Esophagus muscularis mucosa (tissue), 4 donors: Measurements from ENCODE around the gene ASTN2. TPM values are rescaled to one million over a fixed set of nuclear protein-coding genes. Genes with fewer than 3 reads are reported as not detected.

ENCODE experiments used
- DNase-seq: peaks from one replicate; pipeline ENCODE4 v3.0.0-alpha.2; 2017; ENCODE audit errors: extremely low spot score
- H3K27ac ChIP-seq, 4 donors: fragments of 200-600 bp; sonication (generic); replicated peaks in 1 of 4; 1 replicate in 3 of 4; 2 replicates in 1 of 4; pipeline ENCODE4 v1.5.1; 2016 to 2019; ENCODE audit warnings: mild to moderate bottlenecking in 1 of 4
- H3K27me3 ChIP-seq, 4 donors: fragments of 200-600 bp; sonication (generic); one replicate each; pipeline versions ENCODE4 v1.5.1 to v1.6.0; 2016 to 2019
- H3K36me3 ChIP-seq, 4 donors: fragments of 200-600 bp; sonication (generic); one replicate each; pipeline ENCODE4 v1.5.1; 2016 to 2019
- H3K4me1 ChIP-seq, 4 donors: fragments of 200-600 bp; sonication (generic); one replicate each; pipeline ENCODE4 v1.5.1; 2016 to 2019
- H3K4me3 ChIP-seq, 4 donors: fragments of 200-600 bp; sonication (generic); 1 replicate in 2 of 4; 2 replicates in 2 of 4; pipeline ENCODE4 v1.5.1; 2016 to 2019; ENCODE audit warnings: mild to moderate bottlenecking in 4 of 4, moderate library complexity in 1 of 4
- H3K9me3 ChIP-seq, 4 donors: fragments of 200-600 bp; sonication (generic); 1 replicate in 3 of 4; 2 replicates in 1 of 4; pipeline ENCODE4 v1.5.1; 2016 to 2019
- EP300 ChIP-seq: sonication (generic); formaldehyde crosslinking; IDR thresholded peaks from one replicate; pipeline ENCODE4 v1.6.1; 2017; ENCODE audit warnings: antibody characterized with exemption
- POLR2A ChIP-seq: fragments of 450-650 bp; IDR thresholded peaks from one replicate; pipeline ENCODE4 v1.6.1; 2017; ENCODE audit warnings: antibody characterized with exemption, moderate library complexity, mild to moderate bottlenecking, low read depth
- POLR2AphosphoS5 ChIP-seq, 2 donors: sonication (generic); formaldehyde crosslinking; IDR thresholded peaks; one replicate each; pipeline ENCODE4 v1.6.1; 2017; ENCODE audit warnings: antibody characterized with exemption in 2 of 2
- WGBS: methylation state at CpG from one replicate; pipeline ENCODE4 v1.1.5; 2018; 5-methylcytosine and 5-hydroxymethylcytosine counted together
- intact Hi-C: fragments of 100-400 bp; cut with DNase I; formaldehyde crosslinking; loops from one replicate; pipeline ENCODE4 v1.15.1; 2023
- total RNA-seq, 4 donors: library from RNA; depleted of rRNA; stranded (reverse); fragments of >200 nt; gene quantifications; one replicate each; pipeline versions ENCODE4 v1.1.0 to v1.2.1, GENCODE V29; 2016
- TF ChIP-seq, protein P1 (sequence below), 3 experiments: fragments of 200-600 bp in 2 of 3; fragments of 450-650 bp in 1 of 3; sonication (generic) in 2 of 3; IDR thresholded peaks; one replicate each; pipeline ENCODE4 v1.5.1; 2017 to 2019; ENCODE audit warnings: antibody characterized with exemption in 3 of 3, mild to moderate bottlenecking in 2 of 3, moderate library complexity in 1 of 3

The ASTN2 gene
- total RNA-seq, 4 donors from 2014 or later, result 4.2 to 6.9 (median 5.5) TPM

- Histone ChIP-seq H3K27me3 (no peaks in the 10 kb centered on the region), H3K27ac (no peak overlapping the region), H3K4me3 (no peak overlapping the region), H3K36me3 (no peaks in the 10 kb centered on the region), H3K9me3 (peaks cover 0 to 3% (median under 1%) of the 10 kb centered on the region in 4 donors), H3K4me1 (peaks cover 0 to 12% (median 5%) of the 10 kb centered on the region in 4 donors)
- 76% methylated on average over 2 of the region's 2 CpGs for WGBS
- TF ChIP-seq POLR2AphosphoS5 (IDR thresholded peaks at IDR 0.05) (peak in 1 of 2 donors; percentile 9), POLR2A (no peak)
- intact Hi-C loops, result no loop called here
- DNase-seq, result no peak
These were observed 820.3 kb downstream of the ASTN2 start for GRCh38 chr9:116594547-116594946.

- Histone ChIP-seq H3K9me3 (peaks cover 0 to 10% (median 7%) of the 10 kb centered on the region in 4 donors), H3K27ac (no peak overlapping the region), H3K36me3 (no peaks in the 10 kb centered on the region), H3K27me3 (no peaks in the 10 kb centered on the region), H3K4me1 (peaks cover 0 to 12% (median 5%) of the 10 kb centered on the region in 4 donors), H3K4me3 (no peak overlapping the region)
- intact Hi-C loops, result no loop called here
- no peak for DNase-seq
- WGBS, result 58% methylated on average over 3 of the region's 3 CpGs
- TF ChIP-seq EP300, result no peak
- TF ChIP-seq, protein P1, sequence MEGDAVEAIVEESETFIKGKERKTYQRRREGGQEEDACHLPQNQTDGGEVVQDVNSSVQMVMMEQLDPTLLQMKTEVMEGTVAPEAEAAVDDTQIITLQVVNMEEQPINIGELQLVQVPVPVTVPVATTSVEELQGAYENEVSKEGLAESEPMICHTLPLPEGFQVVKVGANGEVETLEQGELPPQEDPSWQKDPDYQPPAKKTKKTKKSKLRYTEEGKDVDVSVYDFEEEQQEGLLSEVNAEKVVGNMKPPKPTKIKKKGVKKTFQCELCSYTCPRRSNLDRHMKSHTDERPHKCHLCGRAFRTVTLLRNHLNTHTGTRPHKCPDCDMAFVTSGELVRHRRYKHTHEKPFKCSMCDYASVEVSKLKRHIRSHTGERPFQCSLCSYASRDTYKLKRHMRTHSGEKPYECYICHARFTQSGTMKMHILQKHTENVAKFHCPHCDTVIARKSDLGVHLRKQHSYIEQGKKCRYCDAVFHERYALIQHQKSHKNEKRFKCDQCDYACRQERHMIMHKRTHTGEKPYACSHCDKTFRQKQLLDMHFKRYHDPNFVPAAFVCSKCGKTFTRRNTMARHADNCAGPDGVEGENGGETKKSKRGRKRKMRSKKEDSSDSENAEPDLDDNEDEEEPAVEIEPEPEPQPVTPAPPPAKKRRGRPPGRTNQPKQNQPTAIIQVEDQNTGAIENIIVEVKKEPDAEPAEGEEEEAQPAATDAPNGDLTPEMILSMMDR (IDR thresholded peaks at IDR 0.05), result no peak
- TF ChIP-seq POLR2A, result no peak
- TF ChIP-seq POLR2AphosphoS5 (IDR thresholded peaks at IDR 0.05), result no peak
These were observed 821.9 kb downstream of the ASTN2 start for GRCh38 chr9:116592970-116593369.

DNA sequence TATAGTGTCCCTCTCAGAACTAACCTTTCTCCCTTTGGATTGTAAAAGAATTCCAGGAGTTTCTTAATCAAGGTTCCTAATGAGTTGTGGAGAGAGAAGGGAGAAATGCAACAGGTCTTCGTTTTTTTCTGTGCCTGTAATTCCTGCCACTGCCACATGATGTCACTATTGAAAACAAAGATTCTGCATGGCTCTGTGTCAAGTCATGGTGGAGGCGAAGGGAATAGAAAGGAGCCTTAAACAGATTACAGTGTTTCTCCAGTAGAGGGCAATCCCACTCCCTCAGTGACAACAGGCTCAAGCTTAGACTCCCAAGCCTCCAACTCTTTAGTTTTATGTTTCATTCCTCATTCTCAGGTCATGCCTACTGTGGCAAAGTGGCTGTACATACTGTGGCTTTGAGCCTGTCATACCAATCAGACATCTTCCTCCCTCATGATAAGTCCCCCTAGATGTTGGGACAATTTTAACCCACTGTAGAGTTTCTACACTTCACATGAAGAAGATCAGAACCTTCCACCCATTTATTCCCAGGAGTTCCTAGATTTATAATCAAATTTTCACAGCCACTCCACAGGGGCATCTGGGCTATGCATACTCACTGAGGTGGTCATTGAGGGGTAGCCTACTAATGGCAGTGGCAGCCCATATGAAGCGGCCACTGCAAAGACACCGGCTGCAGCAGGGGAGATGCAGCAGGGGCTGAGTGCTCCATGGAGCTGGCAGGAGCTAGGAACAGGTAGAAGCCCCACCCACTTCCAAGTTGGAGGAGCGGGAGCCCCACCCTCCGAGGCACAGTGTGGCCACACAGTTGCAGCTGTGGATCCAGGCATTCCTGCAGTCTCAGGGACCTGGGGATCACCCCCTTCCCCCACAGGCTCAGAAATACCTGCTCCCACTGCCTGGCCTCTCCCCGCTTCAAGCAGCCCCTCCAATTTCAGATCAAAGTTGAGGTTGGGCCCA, 825.2 kb downstream of the ASTN2 start:
- no peak overlapping the region for H3K4me3 ChIP-seq
- H3K27me3 ChIP-seq, result no peaks in the 10 kb centered on the region
- peaks cover 0 to 11% (median 9%) of the 10 kb centered on the region in 4 donors for H3K9me3 ChIP-seq
- peaks cover 0 to 12% (median 5%) of the 10 kb centered on the region in 4 donors for H3K4me1 ChIP-seq
- no peak overlapping the region for H3K27ac ChIP-seq
- no peaks in the 10 kb centered on the region for H3K36me3 ChIP-seq
- intact Hi-C loops, result no loop called here
- no peak for DNase-seq
- TF ChIP-seq, protein P1 (IDR thresholded peaks at IDR 0.05), result peak in 2 of 3 experiments; percentile 5 to 29
- TF ChIP-seq POLR2AphosphoS5 (IDR thresholded peaks at IDR 0.05), result no peak
- WGBS, result 66% methylated on average over 4 of the region's 7 CpGs

DNA sequence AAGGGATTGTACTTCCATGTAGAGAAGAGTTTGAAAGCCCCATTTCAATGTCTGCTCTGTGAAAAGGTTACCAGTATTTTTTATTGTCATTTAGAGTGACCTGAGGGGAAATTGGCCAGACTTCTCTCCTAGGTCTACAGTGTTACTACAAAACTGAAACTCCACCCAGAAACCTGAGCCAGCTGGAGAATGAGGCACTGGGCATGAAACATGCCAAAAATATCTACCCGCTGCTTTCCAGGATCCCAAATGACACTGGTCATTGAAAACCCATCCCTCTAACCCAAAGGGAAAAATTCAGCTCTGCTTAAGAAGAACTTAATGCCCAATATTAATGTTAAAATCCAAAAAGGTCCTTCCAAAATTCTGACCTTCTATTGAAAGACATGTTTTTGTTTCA, 826.9 kb downstream of the ASTN2 start:
- H3K36me3 ChIP-seq, result no peaks in the 10 kb centered on the region
- peaks cover 0 to 18% (median 9%) of the 10 kb centered on the region in 4 donors for H3K4me1 ChIP-seq
- no peak overlapping the region for H3K4me3 ChIP-seq
- WGBS, result 94% methylated on average over 1 of the region's 1 CpG
- no peak overlapping the region for H3K27ac ChIP-seq
- TF ChIP-seq POLR2AphosphoS5 (IDR thresholded peaks at IDR 0.05) (no peak), EP300 (no peak), POLR2A (no peak)
- TF ChIP-seq, protein P1 (IDR thresholded peaks at IDR 0.05), result no peak
- intact Hi-C loops, result no loop called here
- peaks cover 0 to 11% (median 9%) of the 10 kb centered on the region in 4 donors for H3K9me3 ChIP-seq
- no peak for DNase-seq
- no peaks in the 10 kb centered on the region for H3K27me3 ChIP-seq

- no peak overlapping the region for H3K27ac ChIP-seq
- intact Hi-C loops, result no loop called here
- H3K4me3 ChIP-seq, result no peak overlapping the region
- H3K9me3 ChIP-seq, result peaks cover 0 to 11% (median 9%) of the 10 kb centered on the region in 4 donors
- no peaks in the 10 kb centered on the region for H3K36me3 ChIP-seq
- peaks cover 0 to 23% (median 17%) of the 10 kb centered on the region in 4 donors for H3K4me1 ChIP-seq
- TF ChIP-seq POLR2AphosphoS5 (IDR thresholded peaks at IDR 0.05) (no peak), POLR2A (no peak), EP300 (no peak)
- TF ChIP-seq, protein P1 (IDR thresholded peaks at IDR 0.05), result no peak
- no peak for DNase-seq
- 100% methylated on average over 1 of the region's 1 CpG for WGBS
- H3K27me3 ChIP-seq, result no peaks in the 10 kb centered on the region
These were observed 829.0 kb downstream of the ASTN2 start for GRCh38 chr9:116585896-116586295.
